Effector memory CD8-positive, alpha-beta T cell (primary cell): ENCODE measurements around the gene ETS1.

Experiments
- ATAC-seq: fragments of 150-1000 bp; cut with Tn5 transposase; replicated peaks from 2 replicates; pipeline ENCODE4 v1.10.0; 2021; ENCODE audit warnings: mild to moderate bottlenecking, moderate library complexity
- DNase-seq, 3 experiments: peaks; one replicate each; pipeline ENCODE4 v3.0.0; 2021
- H3K27ac Mint-ChIP-seq, 2 donors: one replicate each; pipeline ENCODE4 v1.8.0; 2022; ENCODE audit warnings: mild to moderate bottlenecking in 2 of 2, mixed read lengths in 2 of 2, moderate library complexity in 2 of 2
- H3K27me3 Mint-ChIP-seq, 2 donors: one replicate each; pipeline ENCODE4 v1.8.0; 2022; ENCODE audit warnings: mixed read lengths in 2 of 2
- H3K36me3 Mint-ChIP-seq: one replicate; pipeline ENCODE4 v1.8.0; 2022; ENCODE audit warnings: mild to moderate bottlenecking, moderate library complexity, mixed read lengths; ENCODE audit not compliant: insufficient read depth
- H3K4me1 Mint-ChIP-seq, 2 donors: one replicate each; pipeline ENCODE4 v1.8.0; 2022; ENCODE audit warnings: low read depth in 2 of 2, mixed read lengths in 2 of 2
- H3K4me3 Mint-ChIP-seq, 2 donors: one replicate each; pipeline ENCODE4 v1.8.0; 2022; ENCODE audit warnings: mild to moderate bottlenecking in 2 of 2, mixed read lengths in 2 of 2, moderate library complexity in 2 of 2
- H3K9me3 Mint-ChIP-seq, 2 donors: one replicate each; pipeline ENCODE4 v1.8.0; 2022; ENCODE audit warnings: mixed read lengths in 2 of 2

The ETS1 gene

GRCh38 chr11:128420265-128420664 is 167.1 kb downstream of the ETS1 start:
- no peaks in the 10 kb centered on the region for H3K27me3 Mint-ChIP-seq
- peak overlapping the region in 1 of 2 donors; percentile 65 for H3K27ac Mint-ChIP-seq
- no peaks in the 10 kb centered on the region for H3K9me3 Mint-ChIP-seq
- DNase-seq = no peak
- peaks cover 26 to 36% of the 10 kb centered on the region in 2 donors for H3K4me1 Mint-ChIP-seq
- peaks cover 8% of the 10 kb centered on the region for H3K36me3 Mint-ChIP-seq
- ATAC-seq = no peak
- no peak overlapping the region for H3K4me3 Mint-ChIP-seq

- peak overlapping the region in 1 of 2 donors; percentile 17 for H3K27ac Mint-ChIP-seq
- H3K4me1 Mint-ChIP-seq = peaks cover 24 to 39% of the 10 kb centered on the region in 2 donors
Measured at GRCh38 chr11:128419012-128419767, 168.2 kb downstream of the ETS1 start.

GRCh38 chr11:128417607-128418324 is 169.6 kb downstream of the ETS1 start:
- no peak overlapping the region for H3K4me3 Mint-ChIP-seq
- ATAC-seq = no peak
- H3K36me3 Mint-ChIP-seq = peaks cover 5% of the 10 kb centered on the region

More at GRCh38 chr11:128419012-128419767, 168.2 kb downstream of the ETS1 start:
- H3K9me3 Mint-ChIP-seq = no peaks in the 10 kb centered on the region
- ATAC-seq (no peak), DNase-seq (no peak)
- peaks cover 8% of the 10 kb centered on the region for H3K36me3 Mint-ChIP-seq
- no peak overlapping the region for H3K4me3 Mint-ChIP-seq
- H3K27me3 Mint-ChIP-seq = no peaks in the 10 kb centered on the region

GRCh38 chr11:128416976-128417375 is 170.4 kb downstream of the ETS1 start:
- ATAC-seq (no peak), DNase-seq (no peak)
- H3K27ac Mint-ChIP-seq = peak overlapping the region in 1 of 2 donors; percentile 1
- no peaks in the 10 kb centered on the region for H3K36me3 Mint-ChIP-seq
- H3K27me3 Mint-ChIP-seq = no peaks in the 10 kb centered on the region
- peaks cover 14 to 23% of the 10 kb centered on the region in 2 donors for H3K4me1 Mint-ChIP-seq
- no peak overlapping the region for H3K4me3 Mint-ChIP-seq
- no peaks in the 10 kb centered on the region for H3K9me3 Mint-ChIP-seq

More at GRCh38 chr11:128417607-128418324, 169.6 kb downstream of the ETS1 start:
- H3K27me3 Mint-ChIP-seq = no peaks in the 10 kb centered on the region
- H3K4me1 Mint-ChIP-seq = peaks cover 22 to 31% of the 10 kb centered on the region in 2 donors
- H3K9me3 Mint-ChIP-seq = no peaks in the 10 kb centered on the region
- no peak overlapping the region for H3K27ac Mint-ChIP-seq
- DNase-seq = no peak

- ATAC-seq (peak; percentile 49), DNase-seq (no peak)
- Mint-ChIP-seq H3K27ac (peak overlapping the region in 1 of 2 donors; percentile 57), H3K27me3 (no peaks in the 10 kb centered on the region), H3K36me3 (no peaks in the 10 kb centered on the region), H3K4me1 (peaks cover 9 to 15% of the 10 kb centered on the region in 2 donors), H3K4me3 (no peak overlapping the region), H3K9me3 (no peaks in the 10 kb centered on the region)
Measured at GRCh38 chr11:128415539-128415938, 171.8 kb downstream of the ETS1 start.

GRCh38 chr11:128412847-128413791 is 174.2 kb downstream of the ETS1 start:
- no peak overlapping the region for H3K4me3 Mint-ChIP-seq
- ATAC-seq (no peak), DNase-seq (no peak)
- peaks cover 5 to 17% of the 10 kb centered on the region in 2 donors for H3K4me1 Mint-ChIP-seq
- no peaks in the 10 kb centered on the region for H3K36me3 Mint-ChIP-seq
- H3K27me3 Mint-ChIP-seq = no peaks in the 10 kb centered on the region
- no peaks in the 10 kb centered on the region for H3K9me3 Mint-ChIP-seq
- peak overlapping the region in 1 of 2 donors; percentile 45 for H3K27ac Mint-ChIP-seq

- Mint-ChIP-seq H3K27ac (no peak overlapping the region), H3K4me1 (peaks cover 2 to 17% of the 10 kb centered on the region in 2 donors), H3K4me3 (no peak overlapping the region), H3K36me3 (no peaks in the 10 kb centered on the region), H3K9me3 (no peaks in the 10 kb centered on the region), H3K27me3 (no peaks in the 10 kb centered on the region)
- DNase-seq = no peak
- no peak for ATAC-seq
Measured at GRCh38 chr11:128411812-128412211, 175.5 kb downstream of the ETS1 start.

- H3K27ac Mint-ChIP-seq = no peak overlapping the region
- ATAC-seq = no peak
- no peaks in the 10 kb centered on the region for H3K27me3 Mint-ChIP-seq
- H3K4me1 Mint-ChIP-seq = peaks cover 6 to 17% of the 10 kb centered on the region in 2 donors
- no peaks in the 10 kb centered on the region for H3K36me3 Mint-ChIP-seq
- H3K9me3 Mint-ChIP-seq = no peaks in the 10 kb centered on the region
- DNase-seq = no peak
- H3K4me3 Mint-ChIP-seq = no peak overlapping the region
Measured at GRCh38 chr11:128411150-128411549, 176.2 kb downstream of the ETS1 start.

GRCh38 chr11:128409476-128409875 is 177.9 kb downstream of the ETS1 start:
- no peak for DNase-seq
- H3K9me3 Mint-ChIP-seq = no peaks in the 10 kb centered on the region
- no peak overlapping the region for H3K27ac Mint-ChIP-seq
- no peaks in the 10 kb centered on the region for H3K27me3 Mint-ChIP-seq
- peaks cover 11 to 15% of the 10 kb centered on the region in 2 donors for H3K4me1 Mint-ChIP-seq
- no peak for ATAC-seq
- no peaks in the 10 kb centered on the region for H3K36me3 Mint-ChIP-seq
- no peak overlapping the region for H3K4me3 Mint-ChIP-seq
